Aorta (tissue), 5 donors: ENCODE data around the gene VIPR2. TPM values are rescaled to one million over a fixed set of nuclear protein-coding genes. Genes with fewer than 3 reads are reported as not detected.

Experiments
- ATAC-seq: fragments of 200-7000 bp; cut with Tn5 transposase; one replicate; pipeline ENCODE4 v1.9.1; 2022; ENCODE audit warnings: moderate library complexity; ENCODE audit not compliant: low FRiP score
- DNase-seq, 2 donors: peaks; one replicate each; pipeline ENCODE4 v3.0.0-alpha.2; 2020
- H3K27ac ChIP-seq, 2 donors: one replicate each; pipeline ENCODE4 v1.5.1; 2013; ENCODE audit warnings: low read length in 2 of 2, mild to moderate bottlenecking in 2 of 2, moderate library complexity in 2 of 2, control low read depth in 1 of 2, inconsistent platforms in 1 of 2, low read depth in 1 of 2
- H3K27me3 ChIP-seq, 2 donors: one replicate each; pipeline ENCODE4 v1.6.1; 2013; ENCODE audit warnings: control low read depth in 1 of 2, low read length in 1 of 2, mild to moderate bottlenecking in 1 of 2, moderate library complexity in 1 of 2; ENCODE audit not compliant: insufficient read depth in 2 of 2, control insufficient read depth in 1 of 2
- H3K36me3 ChIP-seq, 2 donors: one replicate each; pipeline ENCODE4 v1.6.1; 2013; ENCODE audit warnings: control low read depth in 1 of 2, low read length in 1 of 2, mild to moderate bottlenecking in 1 of 2; ENCODE audit not compliant: insufficient read depth in 2 of 2, control insufficient read depth in 1 of 2
- H3K4me1 ChIP-seq, 2 donors: one replicate each; pipeline ENCODE4 v1.6.1; 2013; ENCODE audit warnings: low read length in 2 of 2, control low read depth in 1 of 2, mild to moderate bottlenecking in 1 of 2, moderate library complexity in 1 of 2; ENCODE audit not compliant: insufficient read depth in 2 of 2, control insufficient read depth in 1 of 2
- H3K4me3 ChIP-seq, 2 donors: one replicate each; pipeline ENCODE4 v1.5.1; 2013; ENCODE audit warnings: low read length in 2 of 2, control low read depth in 1 of 2, mild to moderate bottlenecking in 1 of 2
- H3K9me3 ChIP-seq: one replicate; pipeline ENCODE4 v1.6.1; 2013; ENCODE audit warnings: mild to moderate bottlenecking, low read length; ENCODE audit not compliant: control insufficient read depth
- WGBS, 2 donors: extraction: QIAGEN DNeasy Blood & Tissue Kit; methylation state at CpG; one replicate each; pipeline ENCODE4 v1.1.7; 2013; 5-methylcytosine and 5-hydroxymethylcytosine counted together
- intact Hi-C, 2 donors: fragments of 100-400 bp; cut with DNase I; formaldehyde crosslinking; loops; one replicate each; pipeline versions ENCODE4 v1.14.2 to v1.15.0; 2022
- polyA plus RNA-seq, 2 donors: library from polyadenylated mRNA; stranded (reverse); fragments of 200-250 nt; gene quantifications; one replicate each; pipeline ENCODE4 v1.2.3, GENCODE V29; 2013
- total RNA-seq, 2 donors: library from RNA; stranded (reverse); fragmentation: NEBNext Ultra II Directional; extraction: Animal tissue kit (Norgen Biotek cat#: 25700); gene quantifications; one replicate each; pipeline ENCODE4 v1.2.1, GENCODE V29; 2021
- donor health status: healthy with polysubstance abuse.
- donor health status: Bipolar disorder and iron deficiency.
- donor health status: DM: no; HTN: no; CAD: no.
- donor health status: DM: no; HTN: no; CAD: no.
- donor health status: DM: yes; HTN: yes; CAD: no.

VIPR2 gene
- total and polyA plus RNA-seq, 4 donors, result 3.3 to 14.1 (median 11.5) TPM

GRCh38 chr7:159035571-159036073 is 109.0 kb downstream of the VIPR2 start:
- no peak for DNase-seq

GRCh38 chr7:159034988-159035387 is 109.7 kb downstream of the VIPR2 start:
- Histone ChIP-seq H3K36me3 (no peaks in the 10 kb centered on the region), H3K27ac (no peak overlapping the region), H3K27me3 (no peaks in the 10 kb centered on the region), H3K4me1 (no peaks in the 10 kb centered on the region), H3K9me3 (no peaks in the 10 kb centered on the region), H3K4me3 (no peak overlapping the region)
- no peak for ATAC-seq
- 86 to 89% methylated on average over 9 of the region's 9 CpGs for WGBS, 2 donors
- DNase-seq, result no peak
- intact Hi-C loops, result loop anchor here in 1 of 2 donors (5.0 kb wide), 1 partner anchor 57 kb away; no protein-coding TSS in a partner anchor

More at GRCh38 chr7:159035571-159036073, 109.0 kb downstream of the VIPR2 start:
- H3K27ac ChIP-seq, result no peak overlapping the region
- H3K36me3 ChIP-seq, result no peaks in the 10 kb centered on the region
- no peaks in the 10 kb centered on the region for H3K4me1 ChIP-seq
- H3K27me3 ChIP-seq, result no peaks in the 10 kb centered on the region
- no peak for ATAC-seq
- H3K4me3 ChIP-seq, result no peak overlapping the region
- WGBS, 2 donors, result 90 to 92% methylated on average over 21 of the region's 21 CpGs
- intact Hi-C loops, result no loop called here
- no peaks in the 10 kb centered on the region for H3K9me3 ChIP-seq

GRCh38 chr7:159034394-159034793 is 110.3 kb downstream of the VIPR2 start:
- no peaks in the 10 kb centered on the region for H3K36me3 ChIP-seq
- DNase-seq (no peak), ATAC-seq (no peak)
- no peaks in the 10 kb centered on the region for H3K27me3 ChIP-seq
- H3K9me3 ChIP-seq, result no peaks in the 10 kb centered on the region
- 78 to 80% methylated on average over 10 of the region's 10 CpGs for WGBS, 2 donors
- no peak overlapping the region for H3K27ac ChIP-seq
- no peak overlapping the region for H3K4me3 ChIP-seq
- intact Hi-C loops, result loop anchor here in 1 of 2 donors (5.0 kb wide), 1 partner anchor 58 kb away; no protein-coding TSS in a partner anchor
- H3K4me1 ChIP-seq, result no peaks in the 10 kb centered on the region

- WGBS, 2 donors, result 85% methylated on average over 16 of the region's 16 CpGs
- DNase-seq (no peak), ATAC-seq (no peak)
- H3K27ac ChIP-seq, result peak overlapping the region in 1 of 2 donors; percentile 14
- H3K9me3 ChIP-seq, result no peaks in the 10 kb centered on the region
- no peaks in the 10 kb centered on the region for H3K27me3 ChIP-seq
- intact Hi-C loops, result loop anchor here in 1 of 2 donors (5.0 kb wide), 1 partner anchor 58 kb away; no protein-coding TSS in a partner anchor
- no peaks in the 10 kb centered on the region for H3K36me3 ChIP-seq
- H3K4me3 ChIP-seq, result no peak overlapping the region
- no peaks in the 10 kb centered on the region for H3K4me1 ChIP-seq
These were observed 110.7 kb downstream of the VIPR2 start for GRCh38 chr7:159033956-159034355.

- Histone ChIP-seq H3K36me3 (no peaks in the 10 kb centered on the region), H3K27me3 (no peaks in the 10 kb centered on the region), H3K4me3 (no peak overlapping the region), H3K9me3 (no peaks in the 10 kb centered on the region), H3K27ac (no peak overlapping the region), H3K4me1 (no peaks in the 10 kb centered on the region)
- ATAC-seq (no peak), DNase-seq (no peak)
- intact Hi-C loops, result loop anchor here in 1 of 2 donors (5.0 kb wide), 1 partner anchor 59 kb away; no protein-coding TSS in a partner anchor
- WGBS, 2 donors, result 86 to 87% methylated on average over 5 of the region's 5 CpGs
These were observed 111.2 kb downstream of the VIPR2 start for GRCh38 chr7:159033473-159033825.

- ATAC-seq (no peak), DNase-seq (no peak)
These were observed 111.8 kb downstream of the VIPR2 start for GRCh38 chr7:159032753-159033472.

GRCh38 chr7:159032322-159032721 is 112.3 kb downstream of the VIPR2 start:
- ATAC-seq, result no peak
- Histone ChIP-seq H3K27ac (peak overlapping the region in 1 of 2 donors; percentile 65), H3K4me1 (no peaks in the 10 kb centered on the region), H3K27me3 (no peaks in the 10 kb centered on the region), H3K4me3 (no peak overlapping the region), H3K36me3 (no peaks in the 10 kb centered on the region), H3K9me3 (no peaks in the 10 kb centered on the region)
- no peak for DNase-seq
- 74 to 77% methylated on average over 14 of the region's 14 CpGs for WGBS, 2 donors
- intact Hi-C loops, result loop anchor here in 1 of 2 donors (5.0 kb wide), 1 partner anchor 60 kb away; no protein-coding TSS in a partner anchor

More at GRCh38 chr7:159032753-159033472, 111.8 kb downstream of the VIPR2 start:
- Histone ChIP-seq H3K27me3 (no peaks in the 10 kb centered on the region), H3K27ac (no peak overlapping the region), H3K9me3 (no peaks in the 10 kb centered on the region), H3K4me1 (no peaks in the 10 kb centered on the region), H3K36me3 (no peaks in the 10 kb centered on the region), H3K4me3 (no peak overlapping the region)
- intact Hi-C loops, result loop anchor here in 1 of 2 donors (5.0 kb wide), 1 partner anchor 59 kb away; no protein-coding TSS in a partner anchor
- WGBS, 2 donors, result 88 to 91% methylated on average over 13 of the region's 13 CpGs

- WGBS, 2 donors, result 95 to 96% methylated on average over 17 of the region's 17 CpGs
- Histone ChIP-seq H3K4me3 (no peak overlapping the region), H3K9me3 (no peaks in the 10 kb centered on the region), H3K4me1 (no peaks in the 10 kb centered on the region), H3K27me3 (no peaks in the 10 kb centered on the region), H3K36me3 (no peaks in the 10 kb centered on the region), H3K27ac (peak overlapping the region; percentile 18 to 65)
- ATAC-seq, result no peak
- intact Hi-C loops, result loop anchor here in 1 of 2 donors (5.0 kb wide), 1 partner anchor 61 kb away; no protein-coding TSS in a partner anchor
- no peak for DNase-seq
These were observed 112.9 kb downstream of the VIPR2 start for GRCh38 chr7:159031750-159032149.
